Fibroblast of peridontal ligament (primary cell): ENCODE data around the gene CCDC144A.
"Not testable (repeated sequence)": the region's sequence is repeated elsewhere in the genome, so short reads cannot be mapped to it uniquely, and the experiment has no call there.

Experiments used
- DNase-seq: peaks from one replicate; pipeline ENCODE4 v3.0.0-alpha.2; 2010; ENCODE audit errors: extremely low read depth

The CCDC144A gene

GRCh38 chr17:16689731-16690281 lies at the start of gene CCDC144A:
TSS of gene CCDC144A (plus strand) at chr17:16690241. CDS start at chr17:16690401, 160 bp downstream.
- not testable (repeated sequence) for DNase-seq

GRCh38 chr17:16649585-16649984 lies 40.5 kb upstream of the CCDC144A start:
- DNase-seq, result no peak

GRCh38 chr17:16652252-16652651 lies 37.8 kb upstream of the CCDC144A start:
- no peak for DNase-seq

- DNase-seq, result peak; percentile 27
These were observed 37.1 kb upstream of the CCDC144A start for GRCh38 chr17:16652847-16653366.

GRCh38 chr17:16653367-16654041 lies 36.5 kb upstream of the CCDC144A start, which contains the start of gene ZNF624:
TSS of gene ZNF624 (minus strand) at chr17:16653850.
- peak; percentile 85 for DNase-seq

- DNase-seq, result peak; percentile 35
These were observed 28.8 kb upstream of the CCDC144A start for GRCh38 chr17:16661217-16661616.

DNA sequence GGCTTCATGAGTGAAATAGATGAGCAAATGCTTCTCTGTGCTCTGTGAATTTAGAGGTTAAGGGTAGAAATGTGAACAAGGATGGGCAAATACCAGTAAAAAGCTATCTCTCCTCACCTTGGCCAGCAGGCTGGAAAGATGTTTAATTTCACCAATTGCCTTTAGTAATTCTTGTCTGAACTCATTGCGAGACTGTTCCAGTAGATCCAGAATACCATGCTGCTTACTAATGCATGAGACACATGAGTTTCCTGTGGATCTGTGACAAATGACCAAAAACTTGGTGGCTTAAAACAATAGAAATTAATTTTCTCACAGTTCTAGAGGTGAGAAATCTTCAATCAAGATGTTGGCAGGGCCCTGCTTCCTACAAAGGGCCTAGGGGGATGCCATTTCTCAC lies 27.1 kb upstream of the CCDC144A start:
- DNase-seq, result no peak

DNA sequence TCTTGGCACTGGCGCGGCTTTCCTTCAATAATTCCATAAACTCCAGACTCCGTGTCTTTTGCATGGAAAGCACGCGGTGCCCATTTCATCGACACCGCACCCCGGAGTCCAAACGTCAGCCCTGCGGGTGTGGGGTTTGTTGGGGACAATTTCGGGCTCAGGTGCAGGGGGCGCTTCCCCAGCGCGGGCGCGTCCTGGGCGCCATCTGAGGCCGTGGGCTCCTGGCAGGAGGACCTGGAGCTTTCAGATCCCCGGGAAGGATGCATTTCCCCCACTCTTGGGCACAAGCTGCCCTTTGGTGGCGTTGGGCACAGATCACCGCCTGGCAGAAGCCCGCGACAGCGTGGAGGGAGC lies 23.5 kb upstream of the CCDC144A start:
- not testable (repeated sequence) for DNase-seq

DNA sequence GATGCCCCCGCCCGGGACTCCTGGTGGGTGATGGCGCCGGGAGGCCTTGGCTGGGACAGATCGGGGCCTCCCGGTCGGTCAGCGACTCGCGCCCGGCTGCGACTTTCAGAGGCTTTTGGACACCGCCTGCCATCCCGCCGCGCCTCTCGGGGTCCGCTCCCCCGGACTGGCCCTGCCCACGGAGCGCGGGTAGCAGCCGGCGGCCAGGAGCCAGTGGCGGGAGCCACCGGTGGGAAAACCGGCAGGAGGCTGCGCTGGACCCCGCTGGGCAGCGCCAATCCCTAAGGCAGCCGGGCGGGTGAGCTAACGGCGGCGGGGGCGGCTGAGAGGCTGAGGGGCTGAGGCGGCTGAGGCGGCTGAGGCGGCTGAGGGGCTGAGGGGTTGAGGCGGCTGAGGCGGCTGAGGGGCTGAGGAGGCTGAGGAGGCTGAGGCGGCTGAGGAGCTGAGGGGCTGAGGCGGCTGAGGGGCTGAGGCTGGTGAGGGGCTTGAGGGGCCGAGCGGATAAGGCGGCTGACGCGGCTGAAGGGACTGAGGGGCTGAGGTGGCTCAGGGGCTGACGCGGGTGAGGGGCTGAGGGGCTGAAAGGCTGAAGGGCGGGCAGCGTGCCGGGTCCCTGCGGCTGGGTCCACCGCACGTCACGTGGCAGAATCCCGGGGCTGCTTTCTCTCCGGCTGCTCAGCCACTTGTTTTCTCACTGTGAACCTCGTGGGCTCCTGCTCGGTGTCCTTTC lies 23.0 kb upstream of the CCDC144A start:
- not testable (repeated sequence) for DNase-seq

- peak; percentile 71 for DNase-seq
These were observed 13.3 kb upstream of the CCDC144A start for GRCh38 chr17:16676676-16677268.

DNA sequence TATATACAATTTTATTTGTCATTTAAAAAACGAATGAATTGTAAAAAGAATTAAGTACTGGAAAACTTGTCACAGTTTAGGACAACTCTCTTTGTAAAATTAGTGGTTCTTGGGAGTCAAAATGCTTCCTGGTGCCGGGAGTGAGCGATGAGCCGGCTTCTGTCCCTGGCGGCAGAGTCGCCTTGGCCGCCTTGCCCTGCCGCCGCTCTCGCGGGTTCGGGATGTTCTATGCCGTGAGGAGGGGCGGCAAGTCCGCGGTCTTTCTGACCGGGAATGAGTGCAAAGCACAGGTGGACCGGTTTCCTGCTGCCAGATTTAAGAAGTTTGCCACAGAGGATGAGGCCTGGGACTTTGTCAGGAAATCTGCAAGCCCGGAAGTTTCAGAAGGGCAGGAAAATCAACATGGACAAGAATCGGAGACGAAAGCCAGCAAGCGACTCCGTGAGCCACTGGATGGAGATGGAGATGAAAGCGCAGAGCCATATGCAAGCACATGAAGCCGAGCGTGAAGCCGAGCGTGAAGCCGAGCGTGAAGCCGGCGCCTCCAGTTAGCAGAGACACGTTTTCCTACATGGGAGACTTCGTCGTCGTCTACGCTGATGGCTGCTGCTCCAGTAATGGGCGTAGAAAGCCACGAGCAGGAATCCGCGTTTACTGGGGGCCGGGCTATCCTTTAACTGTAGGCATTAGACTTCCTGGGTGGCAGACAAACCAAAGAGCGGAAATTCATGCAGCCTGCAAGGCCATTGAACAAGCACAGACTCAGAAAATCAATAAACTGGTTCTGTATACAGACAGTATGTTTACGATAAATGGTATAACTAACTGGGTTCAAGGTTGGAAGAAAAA lies 6.5 kb upstream of the CCDC144A start:
- DNase-seq, result not testable (repeated sequence)

DNA sequence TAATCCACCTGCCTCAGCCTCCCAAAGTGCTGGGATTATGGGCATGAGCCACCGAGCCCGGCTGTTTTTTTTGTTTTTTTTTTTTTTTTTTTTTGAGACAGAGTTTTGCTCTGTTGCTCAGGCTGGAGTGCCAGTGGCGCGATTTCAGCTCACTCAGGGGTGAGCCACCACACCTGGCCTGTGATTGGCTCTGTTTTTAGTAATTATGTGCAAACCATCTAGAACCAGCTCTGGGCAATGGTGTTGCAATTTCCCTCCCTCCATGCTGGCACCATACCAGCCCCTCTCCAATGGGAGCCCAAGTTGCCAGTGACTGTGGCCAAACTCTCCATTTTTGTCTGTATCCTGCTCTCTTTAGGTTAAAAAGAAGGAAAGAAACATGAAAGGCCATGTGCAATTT lies 4.0 kb upstream of the CCDC144A start:
- not testable (repeated sequence) for DNase-seq

DNA sequence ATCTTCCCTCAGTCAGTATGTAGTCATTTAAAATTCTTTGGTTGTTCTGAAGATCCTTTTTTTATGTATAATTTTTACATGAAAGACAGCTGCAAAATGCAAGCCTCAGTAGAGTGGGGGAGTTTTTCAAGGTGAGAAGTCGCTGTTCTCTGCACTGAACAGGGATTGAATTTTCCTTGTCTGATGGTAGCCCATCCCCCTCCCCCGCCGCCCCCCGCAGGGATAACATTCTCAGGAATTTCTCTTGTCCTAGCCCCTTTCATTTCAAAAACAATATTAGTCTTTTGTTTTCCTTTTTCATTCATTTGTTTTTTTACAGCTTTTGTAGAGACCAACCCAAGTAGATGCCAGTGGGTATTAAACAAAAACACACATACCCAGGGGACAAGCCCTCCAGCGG lies 2.9 kb upstream of the CCDC144A start:
- DNase-seq, result not testable (repeated sequence)

DNA sequence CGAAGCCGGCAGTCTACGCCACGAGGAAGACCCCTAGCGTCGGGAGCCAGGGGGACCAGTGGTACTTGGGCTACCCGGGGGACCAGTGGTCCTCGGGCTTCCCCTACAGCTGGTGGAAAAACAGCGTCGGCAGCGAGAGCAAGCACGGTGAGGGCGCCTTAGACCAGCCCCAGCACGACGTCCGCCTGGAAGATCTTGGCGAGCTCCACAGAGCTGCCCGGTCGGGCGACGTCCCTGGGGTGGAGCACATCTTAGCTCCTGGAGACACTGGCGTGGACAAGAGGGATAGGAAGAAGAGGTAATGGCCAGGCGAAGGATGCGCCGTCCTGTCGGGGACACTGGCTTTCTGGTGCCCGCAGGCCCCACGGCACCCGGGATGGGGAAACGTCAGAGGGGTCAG lies 406 bp downstream of the CCDC144A start:
- DNase-seq, result not testable (repeated sequence)

- not testable (repeated sequence) for DNase-seq
These were observed 7.6 kb downstream of the CCDC144A start for GRCh38 chr17:16697603-16698002.

GRCh38 chr17:16745492-16746203 lies 55.6 kb downstream of the CCDC144A start:
- DNase-seq, result not testable (repeated sequence)

DNA sequence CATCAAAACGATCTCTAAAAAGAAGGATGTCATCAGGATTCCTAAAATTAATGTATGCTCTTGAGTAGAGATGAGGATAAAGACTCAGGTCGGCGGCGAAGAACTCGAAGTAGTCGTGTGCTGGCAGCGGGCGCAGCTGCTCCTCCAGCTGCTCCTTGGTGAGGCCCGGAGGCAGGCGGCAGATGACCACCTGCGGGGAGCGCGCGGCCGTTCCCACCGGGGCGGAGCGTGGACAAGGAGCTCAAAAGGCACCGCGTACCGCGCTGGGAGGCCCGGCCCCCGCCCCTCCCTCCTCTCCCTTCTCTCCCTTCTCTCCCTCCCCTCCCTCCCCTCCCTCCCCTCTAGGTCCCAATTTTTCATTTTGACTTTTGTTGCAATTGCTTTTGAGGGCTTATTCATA lies 56.5 kb downstream of the CCDC144A start:
- not testable (repeated sequence) for DNase-seq

DNA sequence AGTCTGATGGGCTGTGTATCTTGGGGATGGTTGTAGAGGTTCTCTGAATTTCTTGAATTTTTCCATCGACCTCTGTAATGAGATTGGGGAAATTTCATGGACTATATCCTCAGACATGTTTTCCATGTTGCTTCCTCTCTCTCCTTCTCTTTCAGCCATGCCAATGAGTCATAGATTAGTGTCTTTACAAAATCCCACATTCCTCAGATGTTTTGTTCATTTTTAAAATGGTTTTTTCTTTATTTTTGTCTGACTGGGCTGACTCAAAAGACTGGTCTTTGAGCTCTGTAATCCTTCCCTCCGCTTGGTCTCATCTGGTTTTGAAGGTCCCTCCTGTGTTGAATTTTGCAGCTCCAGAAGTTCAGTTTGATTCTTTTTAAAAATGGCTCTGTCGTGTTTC lies 60.5 kb downstream of the CCDC144A start:
- not testable (repeated sequence) for DNase-seq

DNA sequence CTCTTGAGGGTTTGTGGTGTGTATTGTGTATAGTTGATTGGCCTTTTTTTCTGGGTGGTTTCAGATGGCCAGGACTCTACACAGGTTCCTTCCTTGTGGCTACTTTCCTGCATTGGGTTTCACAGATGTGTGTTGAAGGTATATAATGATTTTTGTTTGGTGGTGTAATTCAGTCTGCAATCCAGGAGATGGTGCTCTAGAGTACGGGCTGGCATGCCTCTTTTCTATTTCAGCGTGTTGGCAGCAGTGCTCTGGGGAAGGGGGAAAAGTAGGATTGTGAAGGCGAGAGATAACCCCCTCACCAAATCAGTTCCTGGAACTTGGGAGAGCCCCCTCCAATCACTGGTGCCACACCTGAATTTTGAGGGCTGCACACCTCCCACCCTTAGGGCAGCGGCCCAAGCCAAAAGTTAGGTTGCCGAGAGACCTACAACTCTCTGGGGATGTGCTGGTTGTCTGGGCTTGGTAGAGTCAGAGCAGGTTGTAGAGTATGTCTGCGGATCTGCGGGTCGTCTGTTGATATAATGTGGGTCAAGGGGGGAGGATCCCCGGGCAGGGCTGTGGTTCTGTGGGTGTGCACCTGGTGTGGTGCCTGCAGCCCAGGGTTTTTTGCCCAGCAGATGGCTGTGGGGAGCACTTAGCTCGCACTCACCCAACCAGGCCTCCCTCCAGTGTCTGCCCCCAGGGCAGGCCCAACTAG lies 61.3 kb downstream of the CCDC144A start:
- DNase-seq, result not testable (repeated sequence)

GRCh38 chr17:16751924-16752287 lies 61.9 kb downstream of the CCDC144A start:
- DNase-seq, result not testable (repeated sequence)
